ENCODE data around the gene ZDHHC5. TPM values are rescaled to one million over a fixed set of nuclear protein-coding genes. Genes with fewer than 3 reads are reported as not detected.
A peak's percentile ranks its signal among the peaks of the same experiment; 100 is the strongest.
"Not testable (repeated sequence)": the region's sequence is repeated elsewhere in the genome, so short reads cannot be mapped to it uniquely, and the experiment has no call there.

The ZDHHC5 gene
- total RNA-seq, 2 experiments from 2014 or later, result 74.0 to 78.6 TPM

DNA sequence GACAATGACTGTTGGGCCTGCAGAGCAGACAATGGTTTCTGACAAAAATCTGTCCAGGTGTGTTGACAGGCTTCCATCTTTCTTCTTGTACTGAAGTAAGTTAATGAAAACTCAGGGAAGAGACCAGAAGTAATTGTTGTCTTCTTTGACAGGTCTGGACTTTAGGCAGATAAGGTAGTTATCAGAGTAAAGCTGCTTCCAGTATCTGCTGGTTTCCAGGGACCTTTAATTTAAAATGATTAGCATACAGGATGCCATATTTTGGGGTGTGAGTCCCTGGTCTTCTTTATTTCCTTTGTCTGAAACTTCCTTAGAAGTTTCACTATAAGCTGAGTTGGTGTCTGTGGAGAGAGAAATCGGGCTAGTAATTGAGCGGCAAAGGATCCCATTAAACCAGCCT is 45.9 kb downstream of the ZDHHC5 start:
- Mint-ChIP-seq H3K36me3 (peaks cover 17% of the 10 kb centered on the region), H3K27ac (no peak overlapping the region), H3K4me3 (peak overlapping the region; percentile 94), H3K4me1 (peaks cover 36% of the 10 kb centered on the region), H3K9me3 (no peaks in the 10 kb centered on the region), H3K27me3 (no peaks in the 10 kb centered on the region)
- no peak for DNase-seq

DNA sequence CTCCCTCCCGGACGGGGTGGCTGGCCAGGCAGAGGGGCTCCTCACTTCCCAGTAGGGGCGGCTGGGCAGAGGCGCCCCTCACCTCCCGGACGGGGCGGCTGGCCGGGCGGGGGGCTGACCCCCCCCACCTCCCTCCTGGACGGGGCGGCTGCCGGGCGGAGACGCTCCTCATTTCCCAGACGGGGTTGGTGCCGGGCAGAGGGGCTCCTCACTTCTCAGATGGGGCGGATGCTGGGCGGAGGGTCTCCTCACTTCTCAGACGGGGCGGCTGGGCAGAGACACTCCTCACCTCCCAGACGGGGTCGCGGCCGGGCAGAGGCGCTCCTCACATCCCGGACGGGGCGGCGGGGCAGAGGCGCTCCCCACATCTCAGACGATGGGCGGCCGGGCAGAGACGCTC is 48.8 kb downstream of the ZDHHC5 start:
- DNase-seq, H3K27me3 Mint-ChIP-seq, H3K27ac Mint-ChIP-seq, H3K9me3 Mint-ChIP-seq, H3K4me3 Mint-ChIP-seq: not testable (repeated sequence)
- H3K36me3 Mint-ChIP-seq, result peaks cover 23% of the 10 kb centered on the region
- peaks cover 16% of the 10 kb centered on the region for H3K4me1 Mint-ChIP-seq

DNA sequence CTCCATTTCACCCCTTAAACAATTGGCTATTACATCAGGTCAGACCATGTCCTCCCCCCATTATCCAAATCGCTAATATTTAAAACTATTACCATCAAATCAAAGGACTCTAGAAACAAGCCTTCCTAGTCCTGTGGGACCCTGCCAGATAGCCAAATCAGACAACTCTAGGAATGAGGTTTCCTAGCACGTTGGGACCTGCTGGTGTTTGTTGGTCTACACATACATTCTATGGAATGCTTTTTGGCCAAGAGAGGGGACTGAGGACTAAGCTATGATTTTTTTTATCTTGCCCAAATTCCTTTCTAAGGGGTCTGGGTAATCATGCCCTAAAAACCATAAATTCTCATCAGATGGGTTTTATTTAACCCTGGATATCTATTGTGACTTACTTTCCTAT is 59.3 kb downstream of the ZDHHC5 start:
- DNase-seq, result no peak
- peaks cover 5% of the 10 kb centered on the region for H3K36me3 Mint-ChIP-seq
- no peaks in the 10 kb centered on the region for H3K9me3 Mint-ChIP-seq
- H3K4me3 Mint-ChIP-seq, result no peak overlapping the region
- no peaks in the 10 kb centered on the region for H3K27me3 Mint-ChIP-seq
- peaks cover 14% of the 10 kb centered on the region for H3K4me1 Mint-ChIP-seq
- H3K27ac Mint-ChIP-seq, result no peak overlapping the region

DNA sequence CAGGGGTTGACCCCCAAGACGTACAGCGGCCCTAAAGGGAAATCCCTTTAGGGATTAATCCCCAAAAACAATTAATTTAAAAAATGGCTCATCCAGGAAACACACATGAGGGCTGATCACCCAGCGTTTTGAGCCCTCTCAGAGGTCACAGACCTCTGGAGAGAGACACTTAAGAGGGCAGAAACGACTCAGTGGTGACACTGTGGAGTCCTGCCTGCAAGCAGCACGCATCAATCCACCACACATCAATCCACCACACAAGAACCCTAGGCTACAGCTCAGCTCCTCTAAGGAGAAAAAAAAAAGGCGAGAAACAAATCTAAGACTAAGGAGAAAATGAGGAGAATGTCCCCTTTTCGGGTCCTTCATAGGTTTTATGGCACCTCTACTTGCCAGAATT is 60.9 kb downstream of the ZDHHC5 start:
- Mint-ChIP-seq H3K4me3 (no peak overlapping the region), H3K4me1 (peaks cover 14% of the 10 kb centered on the region), H3K36me3 (peaks cover 5% of the 10 kb centered on the region), H3K27ac (no peak overlapping the region), H3K9me3 (no peaks in the 10 kb centered on the region), H3K27me3 (no peaks in the 10 kb centered on the region)
- DNase-seq, result no peak

DNA sequence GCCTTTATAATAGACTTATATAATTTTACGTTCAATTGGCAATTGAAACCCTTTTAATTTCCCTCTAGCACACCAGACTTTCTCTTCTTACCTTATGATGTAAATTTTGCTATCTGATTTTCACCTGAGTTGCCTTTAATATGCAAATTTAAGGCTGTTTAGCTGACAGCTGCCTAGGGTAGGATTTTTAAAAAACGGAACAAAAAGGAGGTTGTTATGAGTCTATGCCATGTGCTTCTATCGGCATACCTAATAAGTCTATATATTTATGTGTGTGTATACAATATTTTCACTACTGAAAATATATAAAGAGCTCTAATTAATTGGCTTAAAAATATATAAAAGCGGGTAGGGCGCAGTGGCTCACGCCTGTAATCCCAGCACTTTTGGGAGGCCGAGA is 61.6 kb downstream of the ZDHHC5 start:
- no peak for DNase-seq
- Mint-ChIP-seq H3K27ac (no peak overlapping the region), H3K4me3 (no peak overlapping the region), H3K9me3 (no peaks in the 10 kb centered on the region), H3K4me1 (peaks cover 14% of the 10 kb centered on the region), H3K27me3 (no peaks in the 10 kb centered on the region), H3K36me3 (peaks cover 8% of the 10 kb centered on the region)

DNA sequence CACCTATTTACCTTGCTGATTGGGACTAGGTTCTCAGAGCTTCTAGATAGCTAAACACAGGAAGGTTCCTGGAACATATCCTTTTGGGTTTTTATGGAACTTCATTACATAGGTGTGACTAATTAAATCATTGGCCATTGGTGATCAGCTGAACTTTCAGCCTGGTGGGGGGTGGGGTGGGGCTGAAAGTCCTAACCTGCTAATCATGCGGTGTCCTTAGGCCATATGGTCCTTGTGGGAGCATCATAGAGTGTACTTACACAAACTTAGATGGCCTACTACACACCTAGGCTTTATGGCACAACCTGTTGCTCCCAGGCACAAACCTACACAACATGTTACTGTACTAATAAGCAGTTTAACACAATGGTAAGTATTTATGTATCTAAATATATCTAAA is 64.7 kb downstream of the ZDHHC5 start:
- Mint-ChIP-seq H3K27me3 (no peaks in the 10 kb centered on the region), H3K4me3 (no peak overlapping the region), H3K9me3 (no peaks in the 10 kb centered on the region), H3K27ac (no peak overlapping the region), H3K36me3 (peaks cover 8% of the 10 kb centered on the region), H3K4me1 (peaks cover 16% of the 10 kb centered on the region)
- no peak for DNase-seq

DNA sequence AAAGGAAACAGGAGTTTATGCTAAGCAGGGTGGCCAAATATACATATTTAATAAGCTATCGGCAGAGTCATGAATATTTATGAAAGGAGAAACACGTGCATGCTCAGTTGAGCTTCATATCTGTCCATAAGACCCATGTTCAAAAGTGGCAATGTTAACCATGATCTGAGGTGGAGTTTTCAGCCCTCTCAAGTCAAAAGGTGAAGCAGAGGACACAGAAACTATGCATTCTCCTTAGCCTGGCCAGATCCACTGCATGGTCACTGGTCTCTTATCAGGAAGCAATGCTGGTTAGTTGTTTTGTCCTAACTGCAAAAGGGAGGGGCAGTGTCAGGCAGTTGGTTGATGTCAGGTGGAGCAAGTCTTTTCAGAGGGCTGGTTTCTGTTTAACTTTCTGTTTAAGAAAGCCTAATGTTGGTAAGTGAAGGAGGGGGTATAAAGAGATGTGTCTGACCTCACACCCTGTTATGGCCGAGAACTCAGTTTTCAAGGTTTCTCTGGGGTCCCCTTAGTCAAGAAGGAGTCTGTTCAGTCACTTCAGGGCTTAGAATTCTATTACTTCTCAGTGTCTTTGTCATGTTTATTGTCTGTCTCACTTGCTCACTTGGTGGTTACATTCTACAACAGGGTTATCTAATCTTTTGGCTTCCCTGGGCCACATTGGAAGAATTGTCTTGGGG is 67.8 kb downstream of the ZDHHC5 start:
- Mint-ChIP-seq H3K27me3 (no peaks in the 10 kb centered on the region), H3K4me3 (no peak overlapping the region), H3K9me3 (no peaks in the 10 kb centered on the region), H3K4me1 (peaks cover 8% of the 10 kb centered on the region), H3K27ac (peak overlapping the region; percentile 48), H3K36me3 (peaks cover 9% of the 10 kb centered on the region)
- no peak for DNase-seq

DNA sequence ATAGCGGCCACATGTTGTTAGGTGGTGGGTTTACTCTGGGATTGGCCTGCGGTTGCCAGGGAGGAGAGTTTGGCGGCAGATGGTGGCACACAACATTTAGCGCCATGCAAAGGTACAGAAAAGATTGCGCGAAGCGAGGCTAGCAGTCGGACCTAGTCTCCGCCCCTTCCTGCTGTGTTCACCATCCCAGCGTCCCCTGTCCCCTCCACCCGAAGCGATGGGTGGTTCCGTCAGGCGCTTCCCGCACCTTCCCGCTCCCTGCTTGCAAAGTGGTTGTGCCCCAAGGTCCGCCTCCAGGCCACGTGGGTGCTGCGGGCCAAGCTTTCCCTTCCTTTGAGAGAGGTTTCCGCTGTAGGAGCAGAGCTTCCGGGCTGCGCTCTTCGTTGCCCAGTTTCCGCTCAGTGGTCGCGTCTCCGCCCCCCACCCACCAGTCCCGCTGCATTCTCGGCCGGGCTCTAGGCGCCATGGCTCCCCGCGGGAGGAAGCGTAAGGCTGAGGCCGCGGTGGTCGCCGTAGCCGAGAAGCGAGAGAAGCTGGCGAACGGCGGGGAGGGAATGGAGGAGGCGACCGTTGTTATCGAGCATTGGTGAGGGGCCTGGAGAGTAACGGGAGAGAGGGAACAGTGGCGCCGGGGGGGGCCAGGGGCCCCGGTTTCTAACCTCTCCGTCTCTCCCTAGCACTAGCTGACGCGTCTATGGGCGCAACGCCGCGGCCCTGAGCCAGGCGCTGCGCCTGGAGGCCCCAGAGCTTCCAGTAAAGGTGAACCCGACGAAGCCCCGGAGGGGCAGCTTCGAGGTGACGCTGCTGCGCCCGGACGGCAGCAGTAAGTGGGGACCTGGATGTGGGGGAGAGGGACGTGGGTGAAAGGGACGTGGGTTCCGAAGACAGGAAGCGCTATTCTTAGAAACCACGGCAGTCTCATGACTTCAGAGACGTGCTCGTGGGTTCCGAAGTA is 73.5 kb downstream of the ZDHHC5 start, which contains the start of gene SELENOH:
Gene SELENOH (plus strand): TSS at position 360 of the 955 bp plus-strand sequence. CDS start 105 bp downstream, at position 465.
- H3K4me1 Mint-ChIP-seq, result peaks cover 34% of the 10 kb centered on the region
- H3K9me3 Mint-ChIP-seq, result no peaks in the 10 kb centered on the region
- peak within 1 kb of the TSS; percentile 99 for H3K27ac Mint-ChIP-seq
- peaks cover 50% of the 10 kb centered on the region for H3K36me3 Mint-ChIP-seq
- peak within 1 kb of the TSS; percentile 99 for H3K4me3 Mint-ChIP-seq
- H3K27me3 Mint-ChIP-seq, result no peaks in the 10 kb centered on the region
- DNase-seq, result peak; percentile 98

DNA sequence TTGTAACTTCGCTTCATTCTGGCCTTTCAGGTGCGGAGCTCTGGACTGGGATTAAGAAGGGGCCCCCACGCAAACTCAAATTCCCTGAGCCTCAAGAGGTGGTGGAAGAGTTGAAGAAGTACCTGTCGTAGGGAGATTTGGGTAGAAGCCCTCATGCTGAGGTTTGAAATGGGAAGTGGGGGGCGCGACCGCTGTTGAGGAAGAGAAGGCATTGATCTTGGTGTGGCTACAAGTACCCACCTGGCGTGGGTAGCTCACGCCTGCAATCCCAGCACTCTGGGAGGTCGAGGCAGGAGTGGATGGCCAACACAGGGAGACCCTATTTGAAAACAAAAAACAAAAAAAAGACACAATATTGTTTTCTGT is 74.2 kb downstream of the ZDHHC5 start:
- peaks cover 52% of the 10 kb centered on the region for H3K36me3 Mint-ChIP-seq
- DNase-seq, result no peak
- H3K4me1 Mint-ChIP-seq, result peaks cover 40% of the 10 kb centered on the region
- no peaks in the 10 kb centered on the region for H3K27me3 Mint-ChIP-seq
- no peaks in the 10 kb centered on the region for H3K9me3 Mint-ChIP-seq
- H3K27ac Mint-ChIP-seq, result peak overlapping the region; percentile 99
- peak overlapping the region; percentile 99 for H3K4me3 Mint-ChIP-seq

DNA sequence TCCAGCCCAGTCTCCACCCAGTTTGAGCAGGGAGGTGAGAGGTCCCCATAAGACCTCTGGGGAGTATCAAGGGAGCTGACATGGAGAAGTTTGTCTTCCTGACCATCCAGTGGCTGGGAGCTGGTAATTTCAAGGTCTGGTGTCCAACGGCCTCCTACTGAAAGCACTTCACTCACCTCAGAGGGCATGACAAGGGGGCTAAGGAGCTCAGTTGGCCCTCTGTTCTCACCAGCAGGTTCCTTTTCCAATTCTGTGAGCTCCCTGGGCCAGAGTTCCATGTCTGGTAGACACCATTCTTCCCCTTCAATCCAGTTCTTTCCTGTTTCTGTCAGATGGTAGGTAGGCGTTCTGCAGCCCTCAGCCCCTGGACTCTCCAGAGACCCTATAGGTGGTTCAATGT is 76.4 kb downstream of the ZDHHC5 start:
- no peaks in the 10 kb centered on the region for H3K27me3 Mint-ChIP-seq
- peaks cover 47% of the 10 kb centered on the region for H3K4me1 Mint-ChIP-seq
- no peaks in the 10 kb centered on the region for H3K9me3 Mint-ChIP-seq
- DNase-seq, result no peak
- no peak overlapping the region for H3K4me3 Mint-ChIP-seq
- H3K36me3 Mint-ChIP-seq, result peaks cover 59% of the 10 kb centered on the region
- H3K27ac Mint-ChIP-seq, result peak overlapping the region; percentile 68

DNA sequence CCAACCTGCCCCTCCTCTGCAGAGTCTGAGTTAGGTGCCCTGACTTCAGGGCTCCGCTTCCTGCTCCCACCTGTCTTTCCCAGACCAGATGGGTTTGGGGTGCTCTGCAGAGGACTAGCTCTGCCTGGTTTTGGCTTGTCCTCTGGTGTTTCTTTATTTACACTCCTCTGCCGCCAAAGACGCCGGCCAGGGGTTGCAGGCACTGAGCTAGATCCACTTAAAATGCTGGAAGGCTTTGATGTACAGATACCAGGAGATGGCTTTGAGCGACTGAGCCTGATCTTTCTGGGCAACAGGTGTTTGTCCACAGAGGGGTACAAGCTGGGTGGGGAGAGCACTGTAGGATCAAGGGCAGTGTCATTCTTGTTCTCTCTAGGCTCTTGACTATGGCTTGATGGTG is 77.3 kb downstream of the ZDHHC5 start:
- no peak for DNase-seq
- Mint-ChIP-seq H3K4me3 (no peak overlapping the region), H3K36me3 (peaks cover 55% of the 10 kb centered on the region), H3K4me1 (peaks cover 45% of the 10 kb centered on the region), H3K27ac (peak overlapping the region; percentile 68), H3K9me3 (no peaks in the 10 kb centered on the region), H3K27me3 (no peaks in the 10 kb centered on the region)

DNA sequence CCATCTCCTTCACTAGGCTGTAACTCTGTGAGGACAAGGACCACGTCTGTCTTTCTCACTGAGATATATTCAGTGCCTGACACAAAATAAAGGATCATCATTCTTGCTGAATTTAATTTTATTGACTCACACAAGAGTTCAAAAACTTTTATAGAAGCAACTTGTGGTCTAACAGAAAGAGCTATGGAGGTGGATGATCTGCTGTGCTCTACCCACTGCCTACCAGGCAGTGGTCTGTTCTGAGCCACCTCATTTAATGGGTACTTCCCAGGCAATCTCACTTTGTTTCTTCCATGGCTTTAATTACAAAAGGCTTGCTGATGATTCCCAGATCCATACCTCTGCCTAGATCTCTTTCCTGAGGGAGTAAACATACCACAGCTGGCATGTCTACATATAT is 79.0 kb downstream of the ZDHHC5 start:
- DNase-seq, result no peak
- H3K27ac Mint-ChIP-seq, result peak overlapping the region; percentile 76
- no peaks in the 10 kb centered on the region for H3K27me3 Mint-ChIP-seq
- H3K9me3 Mint-ChIP-seq, result no peaks in the 10 kb centered on the region
- H3K4me1 Mint-ChIP-seq, result peaks cover 44% of the 10 kb centered on the region
- peaks cover 44% of the 10 kb centered on the region for H3K36me3 Mint-ChIP-seq
- H3K4me3 Mint-ChIP-seq, result no peak overlapping the region

Other genes starting within 250 kb of the ZDHHC5 start
- gene SLC43A3, start 241.0 kb upstream of the ZDHHC5 start, total RNA-seq, result 100 to 1,000 TPM; 331 to 348 TPM
- under 1 TPM; 0.43 to 0.44 TPM for gene RTN4RL2, start 207.6 kb upstream of the ZDHHC5 start, total RNA-seq
- 10 to 100 TPM; 36.8 to 37.1 TPM for gene SLC43A1, start 152.4 kb upstream of the ZDHHC5 start, total RNA-seq
- 100 to 1,000 TPM; 134 to 137 TPM for gene TIMM10, start 137.4 kb upstream of the ZDHHC5 start, total RNA-seq
- not detected for gene SMTNL1, start 130.5 kb upstream of the ZDHHC5 start, total RNA-seq
- 100 to 1,000 TPM; 200 to 208 TPM for gene UBE2L6, start 100.4 kb upstream of the ZDHHC5 start, total RNA-seq
- gene SERPING1, start 70.4 kb upstream of the ZDHHC5 start, total RNA-seq, result under 1 TPM; 0.41 to 0.68 TPM
- under 1 TPM; 0.38 to 0.56 TPM for gene YPEL4, start 18.2 kb upstream of the ZDHHC5 start, total RNA-seq
- 10 to 100 TPM; 22.0 to 22.2 TPM for gene CLP1, start 10.4 kb upstream of the ZDHHC5 start, total RNA-seq
- gene MED19, start 44.1 kb downstream of the ZDHHC5 start, total RNA-seq, result 10 to 100 TPM; 13.8 to 14.9 TPM
- 10 to 100 TPM; 94.9 to 99.1 TPM for gene TMX2, start 44.5 kb downstream of the ZDHHC5 start, total RNA-seq
- gene SELENOH, start 73.4 kb downstream of the ZDHHC5 start, total RNA-seq, result 100 to 1,000 TPM; 255 to 290 TPM
- gene BTBD18, start 83.7 kb downstream of the ZDHHC5 start, total RNA-seq, result not detected
- gene CTNND1, start 93.7 kb downstream of the ZDHHC5 start, total RNA-seq, result 1 to 10 TPM; 6.4 to 8.2 TPM

Measured in activated naive CD8-positive, alpha-beta T cell treated with anti-CD3 and anti-CD28 coated beads for 36 hours (primary cell).